ENCODE data around the gene C11orf65.
A peak's percentile ranks its signal among the peaks of the same experiment; 100 is the strongest.
"Not testable (repeated sequence)": the region's sequence is repeated elsewhere in the genome, so short reads cannot be mapped to it uniquely, and the experiment has no call there.

The C11orf65 gene

GRCh38 chr11:108373505-108373904 is 93.8 kb downstream of the C11orf65 start:
- not testable (repeated sequence) for H3K4me1 Mint-ChIP-seq (ENCODE audit: low read depth in 2 of 2); ATAC-seq (replicated peaks); DNase-seq

GRCh38 chr11:108370990-108371389 is 96.3 kb downstream of the C11orf65 start:
- H3K27me3 Mint-ChIP-seq, result no peaks in the 10 kb centered on the region
- no peak overlapping the region for H3K27ac Mint-ChIP-seq
- no peaks in the 10 kb centered on the region for H3K4me1 Mint-ChIP-seq (ENCODE audit: low read depth in 2 of 2)
- ATAC-seq (replicated peaks) (no peak), DNase-seq (no peak)
- peaks cover 0 to 2% of the 10 kb centered on the region in 2 donors for H3K9me3 Mint-ChIP-seq
- H3K36me3 Mint-ChIP-seq (ENCODE audit: insufficient read depth), result peaks cover 24% of the 10 kb centered on the region
- H3K4me3 Mint-ChIP-seq, result no peak overlapping the region

More at GRCh38 chr11:108373505-108373904, 93.8 kb downstream of the C11orf65 start:
- H3K36me3 Mint-ChIP-seq (ENCODE audit: insufficient read depth); H3K4me3 Mint-ChIP-seq; H3K9me3 Mint-ChIP-seq; H3K27ac Mint-ChIP-seq; H3K27me3 Mint-ChIP-seq: not testable (repeated sequence)

DNA sequence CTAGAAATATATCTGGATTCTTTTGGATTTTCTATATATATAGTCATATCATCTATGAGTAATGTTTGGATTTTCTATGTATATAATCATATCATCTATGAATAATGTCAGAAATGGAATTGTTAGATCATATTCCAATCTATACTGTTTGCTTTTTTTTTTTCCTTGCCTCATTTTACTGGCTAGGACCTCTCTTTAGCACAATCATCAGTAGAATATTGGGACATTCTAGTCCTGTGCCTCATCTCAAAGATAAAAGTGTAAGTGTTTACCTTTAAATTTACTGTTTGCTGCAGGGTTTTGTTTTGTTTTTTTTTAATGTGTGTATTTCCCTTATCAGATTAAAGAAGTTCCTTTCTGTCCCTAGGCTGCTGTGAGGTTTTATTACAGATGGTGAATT is 97.0 kb downstream of the C11orf65 start:
- Mint-ChIP-seq H3K27me3 (no peaks in the 10 kb centered on the region), H3K9me3 (peaks cover 0 to 2% of the 10 kb centered on the region in 2 donors), H3K4me3 (no peak overlapping the region), H3K4me1 (ENCODE audit: low read depth in 2 of 2) (no peaks in the 10 kb centered on the region), H3K27ac (no peak overlapping the region), H3K36me3 (ENCODE audit: insufficient read depth) (peaks cover 31% of the 10 kb centered on the region)
- no peak for ATAC-seq (replicated peaks)
- no peak for DNase-seq

GRCh38 chr11:108369064-108369463 is 98.3 kb downstream of the C11orf65 start:
- no peak for ATAC-seq (replicated peaks)

DNA sequence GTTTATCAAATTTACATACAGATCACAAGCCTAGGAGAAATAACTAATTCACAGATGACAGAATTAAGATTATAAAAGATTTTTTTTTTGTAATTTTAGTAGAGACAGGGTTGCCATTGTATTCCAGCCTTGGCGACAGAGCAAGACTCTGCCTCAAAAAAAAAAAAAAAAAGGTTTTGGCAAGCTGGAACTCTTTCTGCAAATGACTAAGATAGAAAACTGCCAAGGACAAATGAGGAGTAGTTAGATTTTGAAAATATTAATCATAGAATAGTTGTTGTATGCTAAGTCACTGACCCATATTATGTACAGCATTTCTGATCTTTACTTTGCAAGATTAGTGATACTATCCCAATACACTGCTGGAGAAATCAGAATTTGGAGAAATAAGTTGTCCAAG is 99.2 kb downstream of the C11orf65 start:
- ATAC-seq (replicated peaks) (no peak), DNase-seq (no peak)
- no peak overlapping the region for H3K27ac Mint-ChIP-seq
- H3K4me3 Mint-ChIP-seq, result no peak overlapping the region
- H3K27me3 Mint-ChIP-seq, result no peaks in the 10 kb centered on the region
- peaks cover 45% of the 10 kb centered on the region for H3K36me3 Mint-ChIP-seq (ENCODE audit: insufficient read depth)
- no peaks in the 10 kb centered on the region for H3K9me3 Mint-ChIP-seq
- no peaks in the 10 kb centered on the region for H3K4me1 Mint-ChIP-seq (ENCODE audit: low read depth in 2 of 2)

More at GRCh38 chr11:108369064-108369463, 98.3 kb downstream of the C11orf65 start:
- no peak overlapping the region for H3K27ac Mint-ChIP-seq
- no peaks in the 10 kb centered on the region for H3K27me3 Mint-ChIP-seq
- H3K9me3 Mint-ChIP-seq, result no peaks in the 10 kb centered on the region
- no peak for DNase-seq
- H3K4me1 Mint-ChIP-seq (ENCODE audit: low read depth in 2 of 2), result no peaks in the 10 kb centered on the region
- H3K36me3 Mint-ChIP-seq (ENCODE audit: insufficient read depth), result peaks cover 42% of the 10 kb centered on the region
- H3K4me3 Mint-ChIP-seq, result no peak overlapping the region

DNA sequence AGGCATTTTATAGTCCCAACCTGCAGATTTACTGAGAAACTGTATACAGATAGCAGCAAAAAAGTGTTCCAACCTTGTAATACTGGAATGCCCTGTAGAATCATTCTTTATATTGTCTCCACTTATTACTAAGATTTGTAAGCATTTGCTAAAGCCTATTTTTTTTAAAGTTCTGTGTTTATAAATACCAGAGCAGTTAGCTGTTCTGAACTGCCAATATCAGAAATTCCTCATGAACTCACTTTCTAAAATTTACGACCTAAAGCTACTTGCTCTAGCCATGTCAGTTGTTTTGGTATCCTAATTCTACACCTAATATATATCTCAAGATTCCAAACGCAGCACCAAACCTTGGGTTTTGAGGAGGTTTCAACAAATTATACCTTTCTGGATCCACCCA is 103.2 kb downstream of the C11orf65 start:
- H3K27ac Mint-ChIP-seq, result peak overlapping the region in 1 of 2 donors; percentile 66
- H3K9me3 Mint-ChIP-seq, result peaks cover 0 to 4% of the 10 kb centered on the region in 2 donors
- H3K36me3 Mint-ChIP-seq (ENCODE audit: insufficient read depth), result peaks cover 38% of the 10 kb centered on the region

DNA sequence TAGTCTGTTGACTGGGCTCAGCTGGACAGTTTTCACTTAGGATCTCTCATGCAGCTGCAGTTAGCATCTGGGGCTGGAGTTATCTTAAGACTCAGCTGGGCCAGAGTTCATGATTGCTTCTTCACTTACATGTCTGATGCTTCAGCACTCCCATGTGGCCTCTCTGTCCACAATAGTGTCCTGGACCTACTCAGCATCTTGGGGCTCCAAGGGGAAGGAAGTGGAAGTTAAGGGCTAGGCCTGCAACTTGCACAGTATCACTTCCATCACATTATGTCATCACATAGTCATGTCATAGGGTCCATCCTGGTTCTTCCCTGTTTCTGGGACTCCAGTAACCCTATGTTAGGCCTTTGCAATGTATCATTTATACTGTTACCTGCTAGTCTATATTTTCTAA is 115.9 kb downstream of the C11orf65 start:
- Mint-ChIP-seq H3K27ac (peak overlapping the region in 1 of 2 donors; percentile 52), H3K4me3 (no peak overlapping the region), H3K27me3 (no peaks in the 10 kb centered on the region), H3K4me1 (ENCODE audit: low read depth in 2 of 2) (peaks cover 0 to 28% of the 10 kb centered on the region in 2 donors), H3K9me3 (no peaks in the 10 kb centered on the region), H3K36me3 (ENCODE audit: insufficient read depth) (peaks cover 95% of the 10 kb centered on the region)
- ATAC-seq (replicated peaks), result no peak
- no peak for DNase-seq

More for the DNA sequence above, 103.2 kb downstream of the C11orf65 start:
- no peak for DNase-seq
- Mint-ChIP-seq H3K4me1 (ENCODE audit: low read depth in 2 of 2) (peaks cover 0 to 3% of the 10 kb centered on the region in 2 donors), H3K4me3 (no peak overlapping the region), H3K27me3 (no peaks in the 10 kb centered on the region)
- ATAC-seq (replicated peaks), result no peak

- DNase-seq (no peak), ATAC-seq (replicated peaks) (no peak)
- Mint-ChIP-seq H3K9me3 (no peaks in the 10 kb centered on the region), H3K4me3 (no peak overlapping the region), H3K27me3 (no peaks in the 10 kb centered on the region), H3K4me1 (ENCODE audit: low read depth in 2 of 2) (peaks cover 5 to 40% of the 10 kb centered on the region in 2 donors), H3K27ac (peak overlapping the region in 1 of 2 donors; percentile 45), H3K36me3 (ENCODE audit: insufficient read depth) (peaks cover 67% of the 10 kb centered on the region)
Observed at GRCh38 chr11:108346451-108346850, 120.9 kb downstream of the C11orf65 start.

DNA sequence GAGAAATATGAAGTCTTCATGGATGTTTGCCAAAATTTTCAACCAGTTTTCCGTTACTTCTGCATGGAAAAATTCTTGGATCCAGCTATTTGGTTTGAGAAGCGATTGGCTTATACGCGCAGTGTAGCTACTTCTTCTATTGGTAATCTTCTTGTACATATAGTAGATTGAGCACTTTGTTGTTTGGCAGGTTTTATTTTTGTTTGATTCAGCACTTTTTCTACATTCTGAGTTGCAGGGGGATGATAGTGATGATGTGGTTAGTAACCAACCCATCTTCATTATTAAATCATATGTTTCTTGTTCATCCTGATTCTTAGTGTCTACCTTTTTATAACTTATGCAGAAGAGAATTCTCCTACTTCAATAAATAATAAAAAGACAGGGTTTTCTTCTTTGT is 121.6 kb downstream of the C11orf65 start:
- H3K4me1 Mint-ChIP-seq (ENCODE audit: low read depth in 2 of 2), result peaks cover 7 to 41% of the 10 kb centered on the region in 2 donors
- no peaks in the 10 kb centered on the region for H3K27me3 Mint-ChIP-seq
- peak overlapping the region in 1 of 2 donors; percentile 45 for H3K27ac Mint-ChIP-seq
- H3K4me3 Mint-ChIP-seq, result no peak overlapping the region
- ATAC-seq (replicated peaks), result no peak
- H3K36me3 Mint-ChIP-seq (ENCODE audit: insufficient read depth), result peaks cover 63% of the 10 kb centered on the region
- H3K9me3 Mint-ChIP-seq, result no peaks in the 10 kb centered on the region
- DNase-seq, result no peak

DNA sequence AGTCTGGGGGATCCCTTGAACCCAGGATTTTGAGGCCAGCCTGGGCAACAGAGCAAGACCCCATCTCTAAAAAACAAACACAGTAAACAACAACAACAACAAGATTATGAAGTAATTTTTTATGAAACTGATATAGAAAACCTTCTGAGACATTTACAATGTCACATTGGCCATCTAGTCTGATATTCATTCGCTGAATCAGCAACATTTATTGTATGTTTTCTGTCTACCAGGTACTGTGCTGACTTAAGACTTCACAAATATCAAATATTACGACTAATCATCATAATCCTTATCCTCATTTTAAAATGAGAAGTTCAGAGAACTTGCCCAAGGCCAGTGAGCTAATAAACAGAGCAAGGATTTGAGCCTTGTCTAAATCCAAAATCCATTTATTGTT is 123.6 kb downstream of the C11orf65 start:
- Mint-ChIP-seq H3K27ac (peak overlapping the region; percentile 23 to 35), H3K9me3 (no peaks in the 10 kb centered on the region), H3K27me3 (no peaks in the 10 kb centered on the region), H3K4me1 (ENCODE audit: low read depth in 2 of 2) (peaks cover 7 to 27% of the 10 kb centered on the region in 2 donors), H3K36me3 (ENCODE audit: insufficient read depth) (peaks cover 44% of the 10 kb centered on the region), H3K4me3 (no peak overlapping the region)
- DNase-seq (no peak), ATAC-seq (replicated peaks) (no peak)

DNA sequence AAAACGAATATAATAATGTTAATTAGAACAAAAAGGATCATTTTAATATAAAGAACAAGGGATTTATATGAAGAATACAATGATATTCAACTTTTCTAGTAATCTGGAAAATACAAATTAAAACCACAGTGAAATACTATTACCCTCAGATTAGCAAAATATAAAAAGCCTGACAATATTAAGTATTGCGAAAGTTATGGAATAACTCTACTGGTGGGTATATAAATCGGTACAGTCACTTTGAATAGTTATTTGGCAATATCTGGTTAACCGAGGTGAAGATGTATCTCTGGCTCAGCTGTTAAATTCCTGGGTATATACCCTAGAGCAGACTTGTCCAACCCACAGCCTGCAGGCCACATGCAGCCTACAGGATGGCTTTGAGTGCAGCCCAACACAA is 125.7 kb downstream of the C11orf65 start:
- H3K27me3 Mint-ChIP-seq, result no peaks in the 10 kb centered on the region
- no peak for DNase-seq
- peaks cover 7 to 21% of the 10 kb centered on the region in 2 donors for H3K4me1 Mint-ChIP-seq (ENCODE audit: low read depth in 2 of 2)
- no peak overlapping the region for H3K4me3 Mint-ChIP-seq
- no peaks in the 10 kb centered on the region for H3K9me3 Mint-ChIP-seq
- ATAC-seq (replicated peaks), result no peak
- peaks cover 38% of the 10 kb centered on the region for H3K36me3 Mint-ChIP-seq (ENCODE audit: insufficient read depth)
- H3K27ac Mint-ChIP-seq, result peak overlapping the region in 1 of 2 donors; percentile 77

DNA sequence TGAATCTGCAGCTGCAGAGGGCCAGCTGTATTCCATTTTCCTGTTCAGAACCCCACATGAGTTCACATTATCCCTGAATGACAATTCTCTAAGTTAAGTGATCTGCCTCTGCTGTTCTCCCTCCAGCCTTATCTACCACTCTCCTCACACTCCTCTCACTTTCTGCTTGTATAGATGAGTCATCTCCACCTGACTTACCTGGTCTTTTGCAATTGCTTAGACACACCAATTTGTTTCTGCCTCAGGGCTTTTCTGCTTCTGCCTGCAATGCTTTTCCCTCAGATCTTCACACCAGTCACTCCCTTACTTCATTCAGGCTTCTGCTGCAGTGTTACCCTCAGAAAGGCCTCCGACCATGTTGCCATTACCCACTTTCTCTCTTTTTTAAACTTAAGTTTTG is 126.4 kb downstream of the C11orf65 start:
- Mint-ChIP-seq H3K27ac (peak overlapping the region; percentile 13 to 44), H3K4me3 (no peak overlapping the region), H3K27me3 (no peaks in the 10 kb centered on the region), H3K4me1 (ENCODE audit: low read depth in 2 of 2) (peaks cover 7 to 21% of the 10 kb centered on the region in 2 donors), H3K36me3 (ENCODE audit: insufficient read depth) (peaks cover 36% of the 10 kb centered on the region), H3K9me3 (no peaks in the 10 kb centered on the region)
- ATAC-seq (replicated peaks) (no peak), DNase-seq (no peak)

- Mint-ChIP-seq H3K4me3 (no peak overlapping the region), H3K27ac (peak overlapping the region in 1 of 2 donors; percentile 44), H3K36me3 (ENCODE audit: insufficient read depth) (peaks cover 42% of the 10 kb centered on the region), H3K4me1 (ENCODE audit: low read depth in 2 of 2) (peaks cover 2 to 12% of the 10 kb centered on the region in 2 donors), H3K9me3 (no peaks in the 10 kb centered on the region), H3K27me3 (no peaks in the 10 kb centered on the region)
- ATAC-seq (replicated peaks), result no peak
- no peak for DNase-seq
Observed at GRCh38 chr11:108338750-108339149, 128.6 kb downstream of the C11orf65 start.

GRCh38 chr11:108333403-108333899 is 133.9 kb downstream of the C11orf65 start:
- DNase-seq (no peak), ATAC-seq (replicated peaks) (no peak)
- H3K27ac Mint-ChIP-seq, result peak overlapping the region in 1 of 2 donors; percentile 25
- H3K27me3 Mint-ChIP-seq, result no peaks in the 10 kb centered on the region
- peaks cover 90% of the 10 kb centered on the region for H3K36me3 Mint-ChIP-seq (ENCODE audit: insufficient read depth)
- no peak overlapping the region for H3K4me3 Mint-ChIP-seq
- H3K4me1 Mint-ChIP-seq (ENCODE audit: low read depth in 2 of 2), result peaks cover 0 to 4% of the 10 kb centered on the region in 2 donors
- H3K9me3 Mint-ChIP-seq, result no peaks in the 10 kb centered on the region
